Neuron (in vitro differentiated cells): ENCODE data around the gene EML2.
"Not testable (repeated sequence)": the region's sequence is repeated elsewhere in the genome, so short reads cannot be mapped to it uniquely, and the experiment has no call there.

Source experiments
- H2AFZ ChIP-seq: one replicate; pipeline ENCODE4 v1.6.1; 2013; ENCODE audit warnings: low read depth, mild to moderate bottlenecking, inconsistent platforms, low read length, moderate library complexity
- H3K27me3 ChIP-seq: one replicate; pipeline ENCODE4 v1.6.1; 2013; ENCODE audit warnings: low read length; ENCODE audit not compliant: insufficient read depth
- H3K36me3 ChIP-seq: one replicate; pipeline ENCODE4 v1.6.1; 2013; ENCODE audit warnings: low read length; ENCODE audit not compliant: insufficient read depth
- H3K4me1 ChIP-seq: one replicate; pipeline ENCODE4 v1.6.1; 2013; ENCODE audit warnings: low read length; ENCODE audit not compliant: insufficient read depth
- H3K4me3 ChIP-seq: 2 replicates; pipeline ENCODE4 v1.5.1; 2013; ENCODE audit warnings: mild to moderate bottlenecking, low read length, moderate library complexity
- H3K9me3 ChIP-seq: one replicate; pipeline ENCODE4 v1.6.1; 2013; ENCODE audit warnings: low read length

EML2 gene, protein sequence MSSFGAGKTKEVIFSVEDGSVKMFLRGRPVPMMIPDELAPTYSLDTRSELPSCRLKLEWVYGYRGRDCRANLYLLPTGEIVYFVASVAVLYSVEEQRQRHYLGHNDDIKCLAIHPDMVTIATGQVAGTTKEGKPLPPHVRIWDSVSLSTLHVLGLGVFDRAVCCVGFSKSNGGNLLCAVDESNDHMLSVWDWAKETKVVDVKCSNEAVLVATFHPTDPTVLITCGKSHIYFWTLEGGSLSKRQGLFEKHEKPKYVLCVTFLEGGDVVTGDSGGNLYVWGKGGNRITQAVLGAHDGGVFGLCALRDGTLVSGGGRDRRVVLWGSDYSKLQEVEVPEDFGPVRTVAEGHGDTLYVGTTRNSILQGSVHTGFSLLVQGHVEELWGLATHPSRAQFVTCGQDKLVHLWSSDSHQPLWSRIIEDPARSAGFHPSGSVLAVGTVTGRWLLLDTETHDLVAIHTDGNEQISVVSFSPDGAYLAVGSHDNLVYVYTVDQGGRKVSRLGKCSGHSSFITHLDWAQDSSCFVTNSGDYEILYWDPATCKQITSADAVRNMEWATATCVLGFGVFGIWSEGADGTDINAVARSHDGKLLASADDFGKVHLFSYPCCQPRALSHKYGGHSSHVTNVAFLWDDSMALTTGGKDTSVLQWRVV

DNA sequence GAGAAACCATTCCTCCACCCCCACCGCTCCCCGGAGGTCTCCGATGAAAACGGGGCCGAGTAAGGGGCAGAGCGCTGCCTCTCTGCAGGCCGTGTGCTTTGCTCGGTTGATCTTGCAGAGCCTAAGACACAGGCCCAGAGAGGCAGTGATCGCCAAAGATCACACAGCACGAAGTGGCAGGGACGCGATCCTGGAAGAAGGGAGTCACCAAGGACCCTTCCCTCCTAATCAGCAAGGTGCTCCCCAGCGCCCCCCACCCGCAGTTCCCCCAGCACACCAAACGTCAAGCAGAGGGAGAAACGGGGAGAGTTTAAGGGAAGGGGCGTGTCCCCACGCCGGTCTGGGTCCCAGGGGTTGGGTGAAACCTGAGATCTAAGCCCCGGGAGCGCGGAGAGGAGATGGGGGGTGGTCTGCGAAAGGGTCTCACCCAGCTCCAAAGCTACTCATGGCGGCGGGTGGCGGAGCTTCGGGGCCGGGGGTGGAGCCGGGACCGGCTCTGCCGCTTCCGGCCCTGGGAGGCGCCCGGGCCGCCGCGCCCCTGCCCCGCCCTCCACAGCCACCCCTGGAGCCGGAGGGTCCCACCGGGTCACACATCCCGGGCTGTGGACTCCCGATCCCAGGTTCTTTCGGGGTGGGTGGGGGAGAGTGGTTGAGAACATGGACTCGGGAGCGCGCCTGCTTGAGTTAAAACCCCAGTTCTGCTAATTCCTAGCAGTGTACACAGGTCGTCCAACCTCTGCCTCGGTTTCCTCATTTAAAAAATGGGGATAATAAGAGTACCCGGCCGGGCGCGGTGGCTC lies at the start of gene EML2:
TSS of gene EML2 (minus strand) at position 468 of the 800 bp plus-strand sequence. CDS start at position 447, 21 bp downstream.
- H3K27me3 ChIP-seq = peaks cover under 1% of the 10 kb centered on the region
- H3K4me3 ChIP-seq = peak within 1 kb of the TSS; percentile 32
- H3K4me1 ChIP-seq = peaks cover 10% of the 10 kb centered on the region
- H3K9me3 ChIP-seq = no peaks in the 10 kb centered on the region
- no peaks in the 10 kb centered on the region for H3K36me3 ChIP-seq
- no peak within 1 kb of the TSS for H2AFZ ChIP-seq

DNA sequence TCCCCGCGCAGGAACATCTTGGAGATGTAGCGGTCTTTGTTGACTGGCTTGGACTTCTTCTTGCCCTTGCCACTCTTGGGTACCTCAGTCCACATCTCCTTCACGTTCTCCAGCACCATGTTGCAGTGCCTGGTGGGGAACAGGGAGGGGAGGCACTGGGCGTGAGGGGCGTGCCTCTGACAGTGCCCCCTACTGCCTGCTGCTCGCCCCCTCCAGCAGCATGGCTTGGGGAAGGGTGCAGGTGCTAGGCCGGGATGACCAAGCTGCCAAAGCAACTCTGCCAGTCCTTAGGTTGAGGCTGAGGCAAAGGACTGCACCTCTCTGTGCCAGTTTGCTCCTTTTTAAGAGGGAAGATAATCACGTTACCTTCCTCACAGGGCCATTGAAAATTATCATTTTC lies 48.4 kb upstream of the EML2 start:
- no peak overlapping the region for H3K4me3 ChIP-seq
- peaks cover 5% of the 10 kb centered on the region for H3K4me1 ChIP-seq
- no peaks in the 10 kb centered on the region for H3K27me3 ChIP-seq
- peaks cover 38% of the 10 kb centered on the region for H3K36me3 ChIP-seq
- H2AFZ ChIP-seq = no peak overlapping the region
- no peaks in the 10 kb centered on the region for H3K9me3 ChIP-seq

DNA sequence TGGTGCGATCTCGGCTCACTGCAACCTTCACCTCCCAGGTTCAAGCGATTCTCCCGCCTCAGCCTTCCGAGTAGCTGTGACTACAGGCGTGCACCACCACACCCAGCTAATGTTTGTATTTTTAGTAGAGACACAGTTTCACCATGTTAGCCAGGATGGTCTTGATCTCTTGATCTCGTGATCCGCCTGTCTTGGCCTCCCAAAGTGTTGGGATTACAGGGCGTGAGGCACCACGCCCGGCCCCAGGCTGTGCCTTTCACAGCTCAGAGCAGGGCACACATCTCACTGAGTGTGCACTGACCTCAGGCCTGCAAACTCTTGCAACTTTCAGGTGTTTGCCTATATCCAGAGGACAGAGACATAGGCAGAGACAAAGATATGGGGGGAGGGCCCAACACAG lies 45.8 kb upstream of the EML2 start:
- H3K36me3 ChIP-seq = peaks cover 38% of the 10 kb centered on the region
- not testable (repeated sequence) for H3K4me1 ChIP-seq

DNA sequence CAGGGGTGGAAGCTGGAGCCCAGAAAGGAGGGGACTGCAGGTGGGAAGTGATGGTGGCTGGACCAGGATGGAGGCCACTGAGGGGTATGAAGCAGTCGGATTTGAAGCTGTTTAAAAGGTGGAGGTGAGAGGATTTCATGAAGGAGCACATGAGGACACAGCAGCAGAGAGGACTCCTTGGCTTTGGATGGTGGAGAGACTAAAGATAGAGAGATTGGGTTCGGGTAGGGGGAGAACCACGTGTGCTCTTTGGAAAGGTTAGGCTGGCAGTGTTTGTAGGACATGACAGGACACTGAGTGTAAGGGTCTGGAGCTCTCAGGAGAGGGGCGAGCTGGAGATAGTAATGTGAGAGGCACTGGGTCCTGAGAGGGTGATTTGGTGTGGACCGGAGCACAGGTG lies 43.7 kb upstream of the EML2 start:
- Histone ChIP-seq H3K36me3 (peaks cover 26% of the 10 kb centered on the region), H2AFZ (no peak overlapping the region), H3K9me3 (no peaks in the 10 kb centered on the region), H3K4me1 (peaks cover under 1% of the 10 kb centered on the region), H3K27me3 (peaks cover 10% of the 10 kb centered on the region), H3K4me3 (no peak overlapping the region)

More for the DNA sequence above, 45.8 kb upstream of the EML2 start:
- H3K27me3 ChIP-seq, H3K4me3 ChIP-seq, H2AFZ ChIP-seq, H3K9me3 ChIP-seq: not testable (repeated sequence)

DNA sequence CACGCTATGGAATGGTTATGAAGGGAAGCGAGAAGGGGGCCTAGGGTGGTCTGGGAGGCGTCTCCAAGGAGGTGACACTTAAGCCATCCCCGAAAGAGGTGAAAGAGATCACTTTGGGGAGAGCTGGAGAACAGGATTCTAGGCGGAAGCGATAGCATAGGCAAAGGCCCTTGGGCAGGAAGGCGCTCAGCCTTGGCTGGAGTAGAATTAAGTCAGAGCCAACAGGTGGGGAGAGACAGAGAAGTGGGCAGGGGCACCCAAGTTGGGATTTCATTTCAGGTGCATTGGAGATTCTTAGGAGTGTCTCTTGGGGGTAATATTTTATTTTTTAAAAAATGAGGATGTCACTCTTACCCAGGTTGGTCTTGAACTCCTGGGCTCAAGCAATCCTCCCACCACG lies 42.9 kb upstream of the EML2 start:
- no peaks in the 10 kb centered on the region for H3K9me3 ChIP-seq
- peak overlapping the region; percentile 73 for H2AFZ ChIP-seq
- no peak overlapping the region for H3K4me3 ChIP-seq
- peaks cover 2% of the 10 kb centered on the region for H3K4me1 ChIP-seq
- peaks cover 18% of the 10 kb centered on the region for H3K36me3 ChIP-seq
- peaks cover 16% of the 10 kb centered on the region for H3K27me3 ChIP-seq

DNA sequence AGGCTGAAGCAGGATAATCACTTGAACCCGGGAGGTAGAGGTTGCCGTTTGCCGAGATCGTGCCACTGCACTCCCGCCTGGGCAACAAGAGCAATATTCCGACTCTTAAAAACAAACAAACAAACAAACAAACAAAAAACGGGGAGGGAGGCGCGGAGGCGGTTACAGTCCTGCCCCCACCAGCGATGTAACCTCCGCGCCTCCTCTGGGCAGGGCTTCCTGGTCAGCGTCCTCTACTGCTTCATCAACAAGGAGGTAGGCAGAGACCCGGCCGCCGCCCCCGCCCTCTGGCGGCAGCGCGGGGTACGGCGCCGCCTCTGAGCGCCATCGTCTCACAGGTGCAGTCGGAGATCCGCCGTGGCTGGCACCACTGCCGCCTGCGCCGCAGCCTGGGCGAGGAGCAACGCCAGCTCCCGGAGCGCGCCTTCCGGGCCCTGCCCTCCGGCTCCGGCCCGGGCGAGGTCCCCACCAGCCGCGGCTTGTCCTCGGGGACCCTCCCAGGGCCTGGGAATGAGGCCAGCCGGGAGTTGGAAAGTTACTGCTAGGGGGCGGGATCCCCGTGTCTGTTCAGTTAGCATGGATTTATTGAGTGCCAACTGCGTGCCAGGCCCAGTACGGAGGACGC lies 42.3 kb upstream of the EML2 start:
- Histone ChIP-seq H3K4me1 (peaks cover 2% of the 10 kb centered on the region), H3K27me3 (peaks cover 21% of the 10 kb centered on the region), H2AFZ (peak overlapping the region; percentile 73), H3K4me3 (peak overlapping the region; percentile 20), H3K36me3 (peaks cover 14% of the 10 kb centered on the region), H3K9me3 (no peaks in the 10 kb centered on the region)

DNA sequence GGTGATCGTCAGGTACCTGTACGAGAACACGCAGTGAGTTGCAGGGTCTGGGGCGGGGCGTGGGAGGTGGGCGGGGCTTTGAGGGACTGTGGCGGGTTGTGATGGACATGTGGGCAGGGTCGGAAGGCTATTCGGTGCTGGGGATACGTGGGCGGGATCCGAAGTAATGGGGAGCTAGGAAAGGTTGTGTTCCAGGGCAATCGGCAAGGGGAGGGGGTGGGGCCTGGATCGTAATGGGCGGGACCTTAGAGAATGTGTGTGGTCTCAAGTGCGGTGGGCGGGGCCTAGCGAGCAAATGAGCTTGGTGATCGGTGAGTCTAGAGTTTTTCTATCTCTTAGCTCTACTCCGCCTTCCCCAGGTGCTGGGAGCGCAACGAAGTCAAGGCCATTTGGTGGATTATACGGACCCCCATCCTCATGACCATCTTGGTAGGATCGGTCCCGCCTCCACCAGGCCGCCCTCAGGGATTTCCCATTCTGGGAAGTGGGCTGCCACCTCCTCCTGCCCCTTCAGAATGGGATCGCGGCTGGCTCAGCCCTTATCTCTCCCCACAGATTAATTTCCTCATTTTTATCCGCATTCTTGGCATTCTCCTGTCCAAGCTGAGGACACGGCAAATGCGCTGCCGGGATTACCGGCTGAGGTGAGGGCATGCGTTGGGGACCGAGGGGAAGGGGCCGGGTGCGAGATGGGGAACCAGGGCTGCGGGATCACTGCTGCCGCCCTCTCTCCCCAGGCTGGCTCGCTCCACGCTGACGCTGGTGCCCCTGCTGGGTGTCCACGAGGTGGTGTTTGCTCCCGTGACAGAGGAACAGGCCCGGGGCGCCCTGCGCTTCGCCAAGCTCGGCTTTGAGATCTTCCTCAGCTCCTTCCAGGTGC lies 38.4 kb upstream of the EML2 start:
- H2AFZ ChIP-seq = no peak overlapping the region
- peaks cover 2% of the 10 kb centered on the region for H3K4me1 ChIP-seq
- H3K36me3 ChIP-seq = no peaks in the 10 kb centered on the region
- H3K27me3 ChIP-seq = peaks cover 22% of the 10 kb centered on the region
- no peaks in the 10 kb centered on the region for H3K9me3 ChIP-seq
- no peak overlapping the region for H3K4me3 ChIP-seq

DNA sequence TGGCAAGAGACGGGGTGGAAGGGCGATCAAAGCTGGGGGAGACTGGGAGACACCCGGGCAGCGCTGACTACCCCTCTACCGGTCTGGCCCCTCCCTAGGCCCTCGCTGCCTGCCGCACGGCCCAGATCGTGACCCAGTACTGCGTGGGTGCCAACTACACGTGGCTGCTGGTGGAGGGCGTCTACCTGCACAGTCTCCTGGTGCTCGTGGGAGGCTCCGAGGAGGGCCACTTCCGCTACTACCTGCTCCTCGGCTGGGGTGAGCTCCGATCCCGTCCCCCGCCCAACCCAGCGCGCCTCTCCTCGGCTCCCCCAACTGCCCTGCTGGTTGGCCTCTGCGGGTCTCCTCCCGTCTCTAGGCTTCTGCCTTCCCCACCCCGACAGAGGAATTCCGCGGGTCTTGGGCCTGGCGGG lies 37.7 kb upstream of the EML2 start:
- Histone ChIP-seq H3K4me3 (no peak overlapping the region), H2AFZ (no peak overlapping the region), H3K4me1 (peaks cover 2% of the 10 kb centered on the region), H3K27me3 (peaks cover 22% of the 10 kb centered on the region), H3K36me3 (no peaks in the 10 kb centered on the region), H3K9me3 (no peaks in the 10 kb centered on the region)

DNA sequence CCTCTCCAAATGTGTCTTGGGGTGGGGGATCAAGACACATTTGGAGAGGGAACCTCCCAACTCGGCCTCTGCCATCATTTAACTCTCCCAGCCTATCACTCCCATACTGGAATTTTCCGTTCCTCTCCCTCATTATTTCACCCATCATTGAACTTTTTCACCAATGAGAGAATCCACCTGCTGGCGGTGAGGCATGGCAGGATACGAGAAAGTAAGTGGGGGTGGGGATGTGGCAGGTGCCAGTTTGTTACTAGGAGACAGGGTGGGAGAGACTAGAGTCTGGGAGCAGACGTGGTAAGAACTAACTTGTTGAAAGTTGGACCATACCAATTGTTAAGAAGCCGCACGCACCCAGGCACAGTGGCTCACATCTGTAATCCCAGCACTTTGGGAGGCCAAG lies 35.7 kb upstream of the EML2 start:
- Histone ChIP-seq H3K4me3 (no peak overlapping the region), H3K9me3 (no peaks in the 10 kb centered on the region), H3K27me3 (peaks cover 24% of the 10 kb centered on the region), H3K4me1 (peaks cover 2% of the 10 kb centered on the region), H3K36me3 (no peaks in the 10 kb centered on the region), H2AFZ (no peak overlapping the region)

DNA sequence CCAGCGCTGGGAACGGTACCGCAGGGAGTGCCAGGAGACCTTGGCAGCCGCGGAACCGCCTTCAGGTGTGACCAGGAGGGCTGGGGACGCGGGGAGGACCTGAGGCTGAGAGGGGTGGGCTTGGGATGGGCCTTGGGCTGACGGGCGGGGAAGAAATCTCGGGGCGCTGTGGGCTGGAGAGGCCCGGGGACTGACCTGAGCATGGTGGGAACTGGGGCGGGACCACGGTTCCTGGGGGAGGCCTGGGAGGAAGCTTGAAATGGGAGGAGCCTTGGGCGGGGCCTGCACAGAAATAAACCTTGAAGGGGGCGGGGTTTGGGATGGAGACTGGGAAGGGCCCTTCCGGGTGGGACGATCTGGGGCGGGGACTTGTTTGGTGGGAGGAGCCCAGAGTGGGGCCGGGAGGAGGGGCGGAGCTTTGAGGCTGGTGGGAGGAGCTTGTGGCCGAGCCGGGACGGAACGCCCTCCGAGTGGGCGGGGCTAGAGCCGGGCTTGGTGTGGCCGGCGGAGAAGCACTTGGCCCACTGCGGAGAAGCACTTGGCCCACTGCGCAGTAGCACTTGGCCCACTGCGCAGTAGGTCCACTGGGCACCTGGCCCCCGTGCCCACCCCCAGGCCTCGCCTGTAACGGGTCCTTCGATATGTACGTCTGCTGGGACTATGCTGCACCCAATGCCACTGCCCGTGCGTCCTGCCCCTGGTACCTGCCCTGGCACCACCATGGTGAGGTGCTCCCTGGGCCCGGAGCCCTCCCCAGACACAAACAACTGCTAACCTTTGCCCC lies 31.7 kb upstream of the EML2 start:
- Histone ChIP-seq H3K36me3 (no peaks in the 10 kb centered on the region), H3K4me1 (peaks cover 19% of the 10 kb centered on the region), H3K27me3 (peaks cover 18% of the 10 kb centered on the region), H2AFZ (no peak overlapping the region), H3K4me3 (no peak overlapping the region), H3K9me3 (no peaks in the 10 kb centered on the region)

DNA sequence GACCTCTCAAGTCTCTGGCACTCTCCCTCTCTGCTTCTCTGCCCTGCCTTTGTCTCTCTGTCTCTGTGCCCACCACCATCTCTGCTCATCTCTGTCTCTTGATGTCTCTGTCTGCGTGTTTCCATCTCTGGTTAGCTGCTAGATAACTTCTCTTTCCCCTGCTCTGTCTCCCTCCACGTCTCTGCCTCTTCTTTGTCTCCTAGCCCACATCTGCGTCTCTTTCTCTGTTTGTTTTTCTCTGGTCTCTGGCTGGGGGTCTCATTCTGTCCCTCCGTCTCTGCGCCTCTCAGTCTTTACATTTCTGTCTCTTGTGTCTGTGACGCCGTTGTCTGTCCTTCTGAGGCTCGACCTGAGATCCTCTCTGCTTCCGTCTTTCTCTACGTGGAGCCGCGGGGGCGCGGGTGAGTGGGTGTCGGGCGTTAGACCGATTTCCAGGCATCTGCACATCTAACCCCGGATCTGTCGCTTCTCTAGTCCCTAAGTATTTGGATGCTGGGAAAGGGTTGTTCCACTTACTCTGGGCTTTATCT lies 29.2 kb upstream of the EML2 start:
- Histone ChIP-seq H2AFZ (peak overlapping the region; percentile 7), H3K4me1 (peaks cover 19% of the 10 kb centered on the region), H3K9me3 (no peaks in the 10 kb centered on the region), H3K36me3 (no peaks in the 10 kb centered on the region), H3K27me3 (peaks cover 18% of the 10 kb centered on the region), H3K4me3 (peak overlapping the region; percentile 44)
